CD4-positive, alpha-beta T cell treated with Interleukin-6 at 100 ng/mL for 8 hours (primary cell): Measurements from ENCODE around the gene RECQL5.
"Not testable (repeated sequence)": the region's sequence is repeated elsewhere in the genome, so short reads cannot be mapped to it uniquely, and the experiment has no call there.

Experiments used
- DNase-seq: peaks from one replicate; pipeline ENCODE4 v3.0.0-alpha.2; 2020; ENCODE audit warnings: mixed read lengths, low spot score

Gene RECQL5

DNA sequence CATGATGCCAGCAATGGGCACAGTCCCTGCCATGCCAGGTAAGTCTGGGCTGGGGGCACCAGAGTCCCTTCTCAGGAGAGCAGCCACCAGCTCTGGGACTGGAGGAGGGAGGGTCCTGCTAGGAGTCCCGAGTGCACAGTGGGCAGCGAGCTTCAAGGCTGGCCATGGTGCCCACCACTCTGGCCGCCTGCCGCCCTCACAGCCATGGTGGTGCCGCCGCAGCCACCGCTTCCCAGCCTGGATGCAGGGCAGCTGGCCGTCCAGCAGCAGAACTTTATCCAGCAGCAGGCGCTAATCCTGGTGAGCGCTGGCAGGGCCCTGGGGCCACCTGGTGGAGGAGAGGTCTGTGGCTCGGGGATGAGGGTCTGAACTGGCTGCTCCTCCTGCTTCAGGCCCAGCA lies 51.7 kb downstream of the RECQL5 start:
- DNase-seq = no peak

DNA sequence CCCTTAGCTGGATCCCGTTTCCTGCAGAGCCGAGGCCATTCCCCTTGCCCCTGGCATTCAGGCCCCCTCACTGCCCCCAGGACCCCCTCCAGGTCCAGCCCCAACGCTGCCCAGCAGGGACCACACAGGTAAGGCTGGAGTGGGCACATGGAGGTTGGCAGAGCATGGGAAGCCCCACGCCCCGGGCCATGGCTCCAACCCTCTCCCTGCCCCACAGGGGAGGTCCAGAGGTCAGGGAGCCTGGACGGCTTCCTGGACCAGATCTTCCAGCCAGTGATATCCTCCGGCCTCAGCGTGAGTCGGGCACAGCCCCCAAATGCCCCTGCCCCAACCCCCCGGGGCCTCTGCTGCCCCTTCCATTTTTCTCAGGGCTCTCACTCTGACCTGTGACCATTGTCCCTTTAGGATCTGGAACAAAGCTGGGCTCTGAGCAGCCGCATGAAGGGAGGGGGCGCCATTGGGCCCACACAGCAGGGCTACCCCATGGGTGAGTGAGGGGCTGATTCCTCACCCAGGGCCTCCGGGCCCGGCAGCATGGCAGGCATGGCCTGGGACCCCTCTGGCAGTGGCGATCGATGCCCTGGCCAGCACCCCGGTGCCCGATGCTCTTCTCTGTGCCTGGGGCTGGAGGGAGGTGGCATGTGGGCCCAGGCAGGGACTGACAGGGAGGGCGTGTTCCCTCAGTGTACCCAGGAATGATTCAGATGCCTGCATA lies 52.2 kb downstream of the RECQL5 start:
- no peak for DNase-seq

DNA sequence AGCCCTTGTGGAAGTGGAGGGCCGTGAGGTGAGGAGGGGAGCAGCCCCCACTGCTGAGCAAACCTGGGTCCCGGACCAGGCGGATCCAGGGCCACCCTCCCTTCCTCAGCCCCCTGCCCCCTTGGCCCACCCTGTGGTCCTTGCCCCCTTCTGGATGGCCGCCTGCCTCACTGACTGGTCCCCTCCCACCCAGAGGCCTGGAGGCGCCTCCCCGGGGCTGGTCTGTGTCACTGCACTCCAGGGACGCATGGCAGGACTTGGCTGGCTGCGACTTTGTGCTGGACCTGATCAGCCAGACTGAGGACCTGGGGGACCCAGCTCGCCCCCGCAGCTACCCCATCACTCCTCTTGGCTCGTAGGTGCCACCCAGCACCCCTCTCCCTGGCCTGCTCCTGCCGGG lies 52.9 kb downstream of the RECQL5 start:
- DNase-seq = no peak

DNA sequence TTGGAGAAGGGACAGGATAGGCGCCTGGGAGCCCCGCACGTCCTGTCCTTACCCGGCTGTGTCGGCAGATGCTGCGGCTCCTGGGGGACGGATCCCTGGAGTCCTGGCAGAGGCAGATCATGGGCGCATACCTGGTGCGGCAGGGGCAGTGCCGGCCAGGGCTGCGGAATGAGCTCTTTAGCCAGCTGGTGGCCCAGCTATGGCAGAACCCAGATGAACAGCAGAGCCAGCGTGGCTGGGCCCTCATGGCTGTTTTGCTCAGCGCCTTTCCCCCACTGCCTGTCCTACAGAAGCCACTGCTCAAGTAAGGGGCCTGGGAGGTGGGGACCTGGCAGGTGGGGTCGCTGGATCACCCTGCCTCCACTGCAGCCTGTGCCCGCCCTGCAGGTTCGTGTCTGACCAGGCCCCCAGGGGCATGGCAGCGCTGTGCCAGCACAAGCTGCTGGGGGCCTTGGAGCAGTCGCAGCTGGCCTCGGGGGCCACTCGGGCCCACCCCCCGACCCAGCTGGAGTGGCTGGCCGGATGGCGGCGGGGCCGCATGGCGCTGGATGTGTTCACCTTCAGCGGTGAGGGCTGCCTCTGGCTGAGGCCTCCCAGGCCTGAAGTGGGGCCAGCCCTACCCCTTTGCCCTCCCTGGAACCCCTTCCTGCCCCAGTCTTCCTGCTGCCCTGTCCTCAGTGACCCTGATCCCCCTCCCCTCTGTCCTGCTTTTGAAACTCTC lies 53.9 kb downstream of the RECQL5 start:
- DNase-seq = no peak

DNA sequence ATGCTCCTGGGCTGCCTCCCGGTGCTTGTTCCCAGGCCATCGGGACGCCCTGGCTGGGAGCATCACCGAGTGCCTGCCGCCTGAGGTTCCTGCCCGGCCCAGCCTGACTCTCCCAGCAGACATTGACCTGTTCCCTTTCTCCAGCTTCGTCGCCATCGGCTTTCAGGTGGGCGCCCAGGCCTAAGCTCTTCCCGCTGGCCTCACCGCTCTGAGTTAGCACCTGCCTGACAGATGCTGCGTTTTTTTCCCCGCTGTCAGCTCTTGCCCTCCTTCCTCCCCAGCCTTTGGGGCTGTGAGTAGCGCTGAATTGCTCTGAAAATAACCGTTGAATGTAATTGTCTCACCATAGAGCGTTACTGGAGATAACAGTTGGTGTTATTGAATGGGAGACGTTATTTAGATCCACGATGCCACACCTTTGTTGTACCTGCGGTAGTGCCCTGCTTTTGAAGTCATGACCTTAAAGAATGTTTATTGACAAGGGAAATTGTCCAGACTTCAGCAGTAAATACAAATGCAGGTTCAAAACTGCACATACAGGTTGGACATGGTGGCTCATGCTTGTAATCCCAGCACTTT lies 55.0 kb downstream of the RECQL5 start:
- DNase-seq = no peak

DNA sequence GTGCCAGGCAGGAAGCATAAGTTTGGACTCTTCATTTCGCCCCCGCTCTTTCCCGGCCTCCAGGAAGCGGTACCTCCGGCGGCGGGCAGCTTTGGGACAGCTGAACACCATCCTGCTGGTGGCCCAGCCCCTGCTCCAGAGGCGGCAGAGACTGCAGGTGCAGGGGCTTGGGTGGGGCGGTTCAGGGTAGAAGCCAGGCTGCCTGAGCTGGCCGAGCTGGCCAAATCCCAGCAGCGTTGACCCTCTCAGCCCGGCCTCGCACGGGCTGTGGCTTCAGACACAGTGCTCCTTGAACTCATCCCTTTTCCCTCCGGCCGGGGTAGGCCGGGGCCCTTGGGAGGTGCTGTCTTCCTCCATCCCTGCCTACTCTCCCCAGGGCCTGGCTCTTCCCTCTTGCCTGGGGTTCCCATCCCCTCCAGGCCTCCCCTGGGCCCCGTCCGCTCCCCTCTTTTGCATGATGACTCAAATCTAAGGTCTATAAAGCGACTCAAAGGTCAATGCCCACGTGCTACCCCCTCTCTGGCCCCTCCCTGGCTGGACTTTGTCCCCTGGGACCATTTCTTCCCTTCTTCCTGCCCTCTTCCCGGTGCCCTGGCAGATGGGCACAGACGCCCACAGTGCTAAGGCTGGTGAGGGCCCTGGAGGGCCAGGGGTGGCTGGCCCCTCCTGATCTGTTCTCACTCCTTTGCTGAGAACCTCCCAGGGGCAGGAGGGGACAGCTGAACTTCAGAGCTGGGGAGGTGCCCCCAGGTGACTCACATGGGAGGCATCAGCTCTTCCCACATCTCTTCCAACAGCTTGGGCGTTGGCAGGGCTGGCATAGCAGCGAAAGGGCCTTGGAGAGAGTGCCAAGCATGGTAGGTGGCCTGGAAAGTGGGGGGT lies 56.6 kb downstream of the RECQL5 start:
- no peak for DNase-seq

DNA sequence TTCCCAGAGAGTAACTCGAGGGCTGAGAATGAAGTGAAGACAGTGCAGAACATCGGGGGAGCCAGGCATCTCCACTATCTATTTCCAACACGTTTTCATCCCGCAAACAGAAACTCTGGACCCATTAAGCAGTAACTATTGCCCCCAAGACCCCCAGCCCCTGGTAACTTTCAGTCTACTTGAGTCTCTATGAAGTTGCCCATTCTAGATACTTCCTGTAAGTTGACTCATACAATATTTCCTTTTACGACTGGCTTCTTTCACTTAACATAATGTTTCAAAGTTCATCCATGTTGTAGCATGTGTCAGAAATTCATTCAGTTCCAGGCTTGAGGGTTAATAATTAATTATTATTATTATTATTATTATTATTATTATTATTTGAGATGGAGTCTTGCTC lies 59.9 kb downstream of the RECQL5 start:
- DNase-seq = no peak

DNA sequence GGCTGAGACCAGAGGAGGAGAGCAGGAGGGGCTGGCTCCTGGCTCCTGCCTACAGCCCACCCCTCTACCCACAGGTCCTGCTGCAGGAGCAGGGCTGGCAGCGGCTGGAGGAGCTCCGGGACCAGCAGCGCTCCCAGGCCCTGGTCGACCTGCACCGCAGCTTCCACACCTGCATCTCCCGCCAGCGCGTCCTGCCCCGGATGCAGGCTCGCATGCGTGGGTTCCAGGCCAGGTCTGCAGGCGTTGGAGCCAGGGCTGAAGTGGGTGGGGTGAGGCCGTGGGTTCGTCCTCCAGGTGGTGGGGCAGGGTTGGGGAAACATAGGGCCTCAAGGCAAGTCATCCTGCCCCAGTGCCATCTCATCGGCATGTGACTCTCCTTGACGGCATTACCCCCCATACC lies 61.2 kb downstream of the RECQL5 start:
- DNase-seq = no peak

DNA sequence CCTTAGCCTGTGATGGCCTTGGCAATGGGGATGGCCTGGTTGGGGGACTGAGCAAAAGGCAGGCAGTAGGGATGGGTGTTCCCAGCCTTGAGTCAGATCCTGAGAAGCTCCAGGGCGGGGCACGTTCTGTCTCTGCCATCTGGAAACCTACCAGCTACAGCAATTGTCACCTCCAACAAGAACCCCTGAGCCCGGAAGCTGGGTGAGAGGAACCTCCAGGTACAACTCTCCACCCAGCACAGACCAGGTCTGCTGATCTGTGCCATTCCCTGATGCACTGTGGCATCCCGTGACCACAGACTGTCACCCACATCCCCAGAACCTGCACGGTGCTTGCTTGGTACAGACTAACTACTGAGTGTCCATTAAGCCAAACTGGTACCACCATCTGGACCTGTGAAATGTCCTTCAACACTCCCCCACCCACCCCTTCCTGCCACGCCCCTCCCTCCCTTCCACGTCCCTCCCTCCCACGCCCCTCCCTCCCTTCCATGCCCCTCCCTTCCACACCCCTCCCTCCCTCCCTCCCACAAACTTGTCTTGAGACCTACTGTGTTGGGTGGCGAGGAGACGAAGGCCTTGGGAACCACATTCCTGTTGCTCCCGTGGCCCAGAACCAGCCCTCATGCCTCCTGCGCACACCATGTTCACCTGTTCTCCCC lies 62.8 kb downstream of the RECQL5 start:
- DNase-seq = no peak

DNA sequence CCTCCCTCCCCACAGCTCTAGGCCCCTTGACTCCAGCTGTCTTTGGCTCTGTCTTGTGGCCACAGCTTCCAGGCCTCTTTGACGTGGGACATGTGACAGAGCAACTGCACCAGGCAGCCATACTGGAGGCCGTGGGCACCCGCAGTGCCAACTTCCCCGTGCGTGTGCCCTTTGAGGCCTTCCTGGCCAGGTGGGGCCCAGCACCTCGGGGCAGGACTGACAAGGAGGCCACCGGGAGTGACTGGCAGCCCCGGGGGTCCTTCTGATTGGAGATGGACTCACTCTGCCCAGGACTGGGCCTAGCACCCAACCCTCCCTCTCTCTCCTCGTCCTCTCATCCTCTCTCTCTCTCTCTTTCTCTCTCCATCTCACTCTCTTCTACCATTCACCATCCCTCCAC lies 63.8 kb downstream of the RECQL5 start:
- DNase-seq = no peak

DNA sequence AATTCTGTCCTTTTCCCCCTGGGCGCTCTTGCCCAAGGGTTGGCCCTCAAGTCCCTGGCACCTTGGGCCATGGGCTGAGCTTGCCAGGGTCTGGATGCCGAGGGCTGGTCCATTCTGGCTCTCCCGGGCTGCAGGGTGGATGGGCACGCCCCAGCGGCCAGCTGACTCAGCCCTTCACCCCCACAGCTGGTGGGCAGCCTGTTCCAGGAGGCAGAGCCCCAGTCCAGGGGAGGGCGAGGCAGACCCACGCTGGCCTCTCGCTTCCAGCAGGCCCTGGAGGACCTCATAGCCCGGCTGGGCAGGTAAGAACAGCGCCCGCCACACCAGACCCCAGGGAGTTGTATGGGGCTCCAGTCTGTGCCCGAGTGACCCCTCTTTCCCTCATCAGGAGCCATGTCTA lies 64.3 kb downstream of the RECQL5 start:
- no peak for DNase-seq

DNA sequence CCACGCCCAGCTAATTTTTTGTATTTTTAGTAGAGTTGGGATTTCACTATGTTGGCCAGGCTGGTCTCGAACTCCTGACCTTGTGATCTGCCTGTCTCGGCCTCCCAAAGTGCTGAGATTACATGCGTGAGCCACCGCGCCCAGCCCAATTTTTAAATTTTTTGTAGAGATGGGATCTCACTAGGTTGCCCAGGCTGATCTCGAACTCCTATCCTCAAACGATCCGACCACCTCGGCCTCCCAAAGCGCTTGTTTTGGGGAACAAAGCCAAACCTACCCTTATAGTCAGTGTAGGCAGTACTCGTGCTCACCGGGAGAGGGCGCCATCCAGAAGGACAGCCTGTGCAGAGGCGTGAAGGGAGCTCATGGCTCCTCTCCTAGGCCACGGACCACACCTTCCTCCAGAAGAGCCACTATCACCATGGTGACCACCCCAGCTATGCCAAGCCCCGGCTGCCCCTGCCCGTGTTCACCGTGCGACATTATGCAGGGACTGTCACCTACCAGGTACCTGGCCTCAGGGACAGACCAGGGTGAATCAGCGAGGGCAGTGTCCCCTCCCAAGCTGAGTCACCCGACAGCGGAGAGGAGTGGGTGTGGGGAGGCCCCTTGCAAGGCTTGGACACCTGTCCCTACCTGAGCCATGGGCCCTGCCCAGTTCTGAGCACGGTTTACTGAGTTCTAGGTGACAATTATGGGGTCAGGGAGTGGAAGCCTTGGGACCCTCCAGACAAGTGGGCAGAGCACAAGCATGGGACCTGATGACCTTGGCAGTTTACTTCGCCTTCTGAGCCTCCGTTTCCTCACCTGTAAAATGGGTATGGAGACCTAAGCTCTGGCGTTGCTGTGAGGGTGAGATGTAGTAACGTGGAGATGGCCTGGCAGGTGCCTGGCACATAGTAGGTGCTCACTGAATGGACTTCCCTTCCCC lies 65.6 kb downstream of the RECQL5 start:
- peak; percentile 42 for DNase-seq

DNA sequence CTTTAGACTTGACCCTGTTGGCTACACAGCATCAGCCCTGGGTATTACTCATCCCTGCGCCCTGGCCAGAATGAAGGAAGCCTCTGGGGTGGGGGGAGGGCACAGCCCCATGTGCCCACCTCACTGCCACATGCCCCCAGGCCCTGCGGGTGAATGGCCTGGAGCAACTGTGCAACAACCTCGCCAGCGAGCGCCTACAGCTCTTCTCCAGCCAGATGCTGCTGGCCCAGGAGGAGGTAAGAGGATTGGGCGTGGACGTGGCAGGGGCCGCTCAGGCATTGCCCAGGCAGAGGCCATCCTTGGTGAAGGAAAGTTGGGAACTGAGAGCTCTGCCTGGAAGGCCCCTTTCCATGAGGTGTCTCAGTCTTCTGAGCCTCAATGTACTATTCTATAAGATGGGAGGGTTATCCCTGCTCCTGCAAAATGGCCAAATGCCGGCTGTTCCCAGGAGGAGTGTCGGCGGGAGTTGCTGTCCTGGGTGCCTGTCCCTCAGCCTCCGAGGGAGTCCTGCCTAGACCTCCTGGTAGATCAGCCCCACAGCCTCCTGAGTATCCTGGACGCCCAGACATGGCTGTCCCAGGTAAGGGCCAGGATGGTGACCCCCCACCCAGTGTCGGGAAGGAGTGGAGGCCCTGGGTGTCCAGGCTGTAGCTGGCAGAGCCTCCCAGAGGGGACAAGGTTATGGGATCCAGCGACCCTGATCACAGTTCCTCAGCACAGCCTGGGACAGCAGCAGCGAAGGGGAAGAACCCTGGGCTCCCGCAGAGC lies 70.5 kb downstream of the RECQL5 start:
- no peak for DNase-seq

DNA sequence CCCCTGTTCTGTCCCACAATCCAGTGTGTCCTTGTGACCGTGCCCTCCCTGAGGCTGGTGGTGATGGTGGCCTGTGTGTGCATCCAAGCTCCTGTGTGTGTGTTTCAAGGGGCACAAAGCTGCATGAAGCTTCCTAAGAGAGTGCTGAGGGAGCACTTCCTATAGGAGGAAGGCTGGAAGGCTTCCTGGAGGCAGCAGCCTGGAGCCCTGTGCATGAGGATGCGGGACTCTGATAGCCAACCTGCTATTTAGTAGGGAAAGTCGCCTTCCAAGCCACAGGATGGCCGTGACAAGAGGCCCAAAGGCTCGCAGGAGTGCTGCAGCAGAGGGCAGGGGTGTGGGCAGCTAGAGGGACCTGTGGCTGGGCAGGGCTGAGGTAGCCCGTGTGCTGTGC lies 71.0 kb downstream of the RECQL5 start:
- no peak for DNase-seq

DNA sequence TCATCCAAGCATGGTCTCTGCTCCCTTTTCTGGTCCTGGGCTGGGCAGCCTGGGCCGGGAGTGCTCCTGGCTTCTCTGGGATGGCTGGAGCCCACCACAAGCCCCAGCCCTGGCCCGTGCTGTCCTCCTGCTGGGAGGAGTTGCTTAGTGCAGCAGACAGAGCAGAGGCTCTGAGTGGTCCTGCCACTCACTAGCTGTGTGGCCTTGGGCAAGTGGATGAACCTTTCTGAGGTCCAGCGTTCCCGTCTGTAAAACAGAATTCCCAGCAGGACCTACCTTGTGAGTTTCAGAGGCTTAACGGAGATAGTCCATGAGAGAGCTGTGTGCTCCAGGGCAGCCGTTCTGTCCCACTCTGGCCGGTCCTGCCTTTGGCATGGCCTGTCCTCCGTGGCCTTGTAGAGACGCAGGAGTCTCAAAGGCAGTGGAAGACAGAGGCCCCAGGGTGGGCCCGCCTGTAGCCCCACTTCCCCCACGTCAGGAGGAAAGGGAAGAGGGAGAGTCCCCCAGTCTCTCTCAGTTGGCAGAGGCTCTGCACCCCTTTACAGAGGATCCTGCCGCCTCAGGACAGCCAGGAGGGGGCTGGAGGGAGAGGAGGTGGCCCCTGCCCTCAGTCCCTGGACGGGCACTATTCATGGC lies 71.6 kb downstream of the RECQL5 start:
- no peak for DNase-seq

DNA sequence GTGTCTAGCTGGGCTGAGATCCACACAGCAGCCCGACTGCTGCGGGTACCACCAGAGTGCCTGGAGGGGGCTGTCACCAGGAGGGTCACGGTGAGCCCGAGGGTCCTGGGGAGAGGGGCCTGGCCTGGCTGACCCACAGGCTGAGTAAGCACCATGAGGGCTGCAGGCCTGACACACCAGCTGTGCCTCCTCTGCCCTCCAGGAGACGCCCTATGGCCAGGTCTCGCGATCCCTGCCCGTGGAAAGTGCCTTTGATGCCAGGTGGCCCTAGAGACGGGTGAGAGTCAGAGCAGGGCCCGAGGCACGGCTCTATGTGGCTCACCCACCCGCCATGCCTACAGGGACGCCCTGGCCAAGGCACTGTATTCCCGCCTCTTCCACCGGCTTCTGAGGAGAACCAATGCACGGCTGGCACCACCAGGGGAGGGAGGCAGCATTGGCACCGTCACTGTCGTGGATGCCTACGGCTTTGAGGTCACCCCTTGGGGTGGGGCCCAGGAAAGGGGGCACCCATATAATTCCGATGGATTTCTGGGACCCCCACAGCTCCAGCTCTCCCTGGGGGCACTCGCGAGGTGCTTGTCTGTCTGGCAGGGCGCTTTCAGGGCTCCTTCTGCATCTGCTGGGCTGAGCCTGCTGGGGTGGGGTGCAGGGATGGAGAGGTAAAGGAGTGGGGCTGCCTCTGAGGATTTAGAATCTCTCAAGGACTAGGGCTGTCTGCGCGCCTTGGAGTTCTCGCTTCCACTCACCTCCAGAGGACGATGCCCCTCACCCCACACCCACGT lies 72.3 kb downstream of the RECQL5 start:
- no peak for DNase-seq

DNA sequence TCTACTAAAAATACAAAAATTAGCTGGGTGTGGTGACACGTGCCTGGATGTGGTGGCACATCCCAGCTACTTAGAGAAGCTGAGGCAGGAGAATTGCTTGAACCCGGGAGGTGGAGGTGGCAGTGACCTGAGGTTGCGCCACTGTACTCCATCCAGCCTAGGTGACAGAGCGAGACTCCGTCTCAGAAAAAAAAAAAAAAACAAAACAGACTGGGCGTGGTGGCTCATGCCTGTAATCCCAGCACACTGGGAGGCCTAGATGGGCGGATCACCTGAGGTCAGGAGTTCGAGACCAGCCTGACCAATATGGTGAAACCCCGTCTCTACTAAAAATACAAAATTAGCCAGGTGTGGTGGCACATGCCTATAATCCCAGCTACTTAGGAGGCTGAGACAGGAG lies 73.5 kb downstream of the RECQL5 start:
- not testable (repeated sequence) for DNase-seq

DNA sequence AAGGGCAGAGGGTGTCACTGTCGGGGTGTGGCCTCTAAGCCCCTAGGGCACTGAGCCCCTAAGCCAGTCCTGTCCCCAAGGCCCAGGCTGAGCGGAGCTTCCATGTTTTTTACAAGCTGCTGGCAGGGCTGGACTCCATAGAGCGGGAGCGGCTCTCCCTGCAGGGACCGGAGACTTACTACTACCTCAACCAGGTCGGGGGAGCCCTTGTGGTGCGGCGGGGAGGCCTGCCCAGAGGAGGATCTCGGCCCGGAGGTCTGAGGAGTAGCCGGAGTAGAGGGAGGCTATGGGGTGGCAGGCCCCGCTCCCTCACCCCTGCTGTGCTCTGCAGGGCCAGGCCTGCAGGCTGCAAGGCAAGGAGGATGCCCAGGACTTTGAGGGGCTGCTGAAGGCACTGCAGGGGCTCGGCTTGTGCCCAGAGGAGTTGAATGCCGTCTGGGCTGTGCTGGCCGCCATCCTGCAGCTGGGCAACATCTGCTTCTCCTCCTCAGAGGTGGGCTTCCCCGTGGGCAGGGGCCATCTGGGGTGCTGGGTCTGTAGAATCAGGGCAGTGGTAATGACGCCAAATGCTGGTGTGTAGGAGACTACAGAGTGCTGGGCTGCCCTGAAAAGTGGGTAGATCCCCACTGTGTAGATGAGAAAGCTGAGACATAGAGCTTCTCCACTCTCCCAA lies 74.5 kb downstream of the RECQL5 start:
- no peak for DNase-seq
